HG02623 (cell line): ENCODE results near the gene PIP5K1B.

Source experiments
- ATAC-seq: cut with Tn5 transposase; IDR thresholded peaks from one replicate; pipeline ENCODE4 v1.9.1; 2021; ENCODE audit warnings: moderate library complexity; ENCODE audit not compliant: unreplicated experiment

PIP5K1B gene

DNA sequence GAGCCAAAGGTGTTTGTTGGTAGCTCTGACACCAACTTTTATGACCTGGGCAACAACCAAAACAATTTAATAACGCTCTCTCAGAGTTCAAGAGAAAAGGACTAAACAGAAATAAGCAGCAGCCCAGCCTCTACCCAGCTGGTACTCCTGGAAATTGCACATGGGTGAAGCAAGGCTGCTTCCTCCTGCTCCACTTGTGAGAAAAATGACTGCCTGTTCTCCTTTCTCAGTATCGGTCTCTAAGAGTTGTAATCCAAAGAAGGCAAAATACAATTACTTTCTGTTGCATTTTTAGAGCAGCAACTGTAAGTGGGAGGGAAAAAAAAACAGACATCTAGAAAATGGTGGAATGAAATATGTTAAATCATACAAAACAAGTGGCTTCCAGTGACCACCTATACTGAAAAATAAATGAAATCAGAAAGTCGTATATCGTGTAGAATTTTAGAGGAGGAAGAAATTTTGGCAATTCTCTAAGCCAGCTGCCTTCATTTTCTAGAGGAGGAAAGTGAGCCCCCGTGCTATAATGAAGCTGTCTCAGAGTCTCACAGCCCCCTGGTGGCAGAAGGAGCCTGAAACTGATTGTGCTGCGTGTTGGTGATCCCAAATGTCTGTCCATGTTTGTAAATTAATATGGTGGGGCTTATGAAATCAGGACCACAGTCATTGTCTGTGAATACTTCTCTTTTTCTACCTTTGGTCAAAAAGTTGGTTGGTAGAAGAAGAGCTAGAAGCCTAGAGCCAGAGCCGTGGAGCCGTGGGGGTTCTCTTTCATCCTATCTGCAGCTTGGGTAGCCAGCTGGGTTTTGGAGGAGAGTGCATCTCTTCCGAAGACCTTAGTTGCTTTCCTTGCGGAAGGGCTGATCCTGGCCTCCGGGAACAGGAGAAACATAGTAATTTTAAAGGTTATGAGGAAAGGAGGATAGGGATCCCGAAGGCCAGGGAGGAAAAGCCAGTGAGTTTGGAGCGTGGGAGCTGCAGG is 139.9 kb downstream of the PIP5K1B start:
- peak; percentile 44 for ATAC-seq

DNA sequence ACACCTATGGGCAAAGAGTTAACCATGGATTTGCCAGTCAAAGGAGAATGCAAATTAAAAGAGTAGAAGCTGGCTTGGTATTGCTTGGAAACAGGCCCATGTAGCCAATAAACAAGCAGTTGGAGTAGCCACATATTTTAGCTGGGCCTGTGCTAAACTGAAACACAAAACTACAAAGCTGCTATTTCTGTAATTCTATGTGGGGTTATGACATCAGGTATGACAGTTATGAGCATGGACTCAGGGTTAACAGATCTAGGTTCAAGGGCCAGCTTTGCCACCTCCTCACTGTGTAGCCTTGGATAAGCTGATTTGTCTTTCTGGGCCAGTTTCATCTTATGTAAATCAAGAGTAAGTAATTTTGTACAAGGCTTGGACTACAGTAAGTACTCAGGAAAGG is 142.7 kb downstream of the PIP5K1B start:
- peak; percentile 59 for ATAC-seq

DNA sequence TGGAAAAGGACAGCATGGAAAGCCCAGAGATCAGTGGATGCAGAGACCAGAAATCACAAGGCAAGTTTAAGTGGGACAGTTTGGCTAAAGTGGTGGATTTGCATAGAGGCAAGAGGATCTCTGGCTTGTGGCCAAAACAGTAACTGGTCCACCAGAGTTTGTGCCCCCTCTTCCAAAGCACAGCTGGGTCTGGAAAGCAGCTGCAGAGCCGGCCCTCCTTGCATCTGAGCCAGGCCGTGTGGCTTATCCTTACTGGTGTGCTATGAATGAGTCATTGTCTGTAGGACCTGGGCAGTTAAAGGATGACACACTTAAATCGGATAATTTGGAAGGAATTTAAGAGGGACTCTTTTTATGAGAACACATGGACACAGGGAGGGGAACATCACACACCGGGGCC is 146.6 kb downstream of the PIP5K1B start:
- no peak for ATAC-seq

DNA sequence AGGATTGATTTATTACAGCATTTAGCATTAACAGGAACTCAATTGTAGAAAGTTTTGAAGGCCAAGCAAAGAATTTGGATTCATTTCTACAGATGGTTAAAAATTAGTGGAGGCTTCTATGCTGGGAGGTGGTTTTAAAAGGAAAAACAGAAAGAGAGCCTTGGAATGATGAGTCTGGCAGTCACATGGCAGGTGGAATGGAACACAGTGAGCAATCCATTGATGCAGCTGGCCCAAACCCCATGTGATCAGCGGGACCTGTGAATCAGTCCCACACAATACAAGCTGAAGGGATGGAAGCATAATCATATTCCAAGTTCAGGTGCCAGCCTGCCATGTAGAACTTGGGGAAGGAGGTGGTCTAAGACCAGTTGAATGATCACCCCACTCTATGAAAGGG is 147.9 kb downstream of the PIP5K1B start:
- no peak for ATAC-seq

DNA sequence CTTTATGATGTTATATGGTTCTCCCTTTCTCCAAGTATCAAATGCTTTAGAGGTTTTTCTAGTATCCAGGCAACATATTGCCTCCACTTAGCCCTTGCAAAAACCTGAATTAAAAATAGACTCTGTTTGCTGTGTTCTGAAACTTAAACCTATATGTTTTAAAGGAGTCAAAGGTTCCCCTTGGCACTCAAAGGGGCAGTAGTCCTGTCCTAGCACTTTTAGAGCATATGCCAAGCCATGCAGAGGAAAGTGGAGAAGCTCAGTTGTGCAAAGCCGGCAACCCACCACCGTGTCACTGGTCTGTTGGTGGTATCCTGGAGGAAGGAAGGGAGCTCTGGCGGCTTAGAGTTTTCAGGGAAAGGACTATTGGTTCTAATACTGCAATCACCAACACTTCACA is 154.3 kb downstream of the PIP5K1B start:
- ATAC-seq = no peak

DNA sequence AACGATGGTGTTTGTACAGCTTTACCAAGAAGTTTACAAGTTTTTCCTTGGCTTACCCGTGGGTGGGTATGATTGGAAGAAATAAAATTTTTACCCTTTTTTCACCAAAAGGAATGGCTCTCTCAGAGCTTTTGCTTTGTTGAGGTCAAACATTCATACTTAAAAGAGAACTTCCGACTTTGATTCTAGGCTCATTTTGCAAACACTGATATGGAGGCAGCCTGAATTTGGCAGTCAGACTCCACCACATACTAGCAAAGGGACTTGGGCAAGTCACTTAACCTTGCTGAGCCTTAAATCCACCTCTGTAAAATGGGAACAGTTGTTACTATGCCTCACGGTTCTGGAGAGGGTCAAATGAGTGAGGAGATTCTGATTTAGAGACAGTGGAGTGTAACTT is 155.4 kb downstream of the PIP5K1B start:
- ATAC-seq = no peak

DNA sequence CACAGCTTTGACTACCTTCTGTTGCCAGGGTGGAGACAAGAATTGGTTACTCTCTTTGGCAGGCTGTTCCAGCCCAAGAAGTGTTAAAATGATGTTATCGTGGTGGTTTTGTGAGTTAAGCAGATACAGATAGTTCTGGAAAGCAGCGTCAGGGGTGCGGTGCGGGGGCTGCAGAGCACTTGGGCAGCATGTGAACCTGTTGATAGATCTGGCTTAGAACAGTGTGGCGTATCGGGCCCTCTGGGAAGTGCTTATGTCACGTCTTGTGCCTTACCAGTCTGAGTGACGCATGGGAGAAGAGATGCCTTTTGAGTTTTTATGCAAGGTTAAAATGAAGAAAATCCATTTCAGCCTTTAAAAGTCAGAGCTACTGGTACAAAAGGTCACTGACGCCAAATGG is 156.4 kb downstream of the PIP5K1B start:
- no peak for ATAC-seq

DNA sequence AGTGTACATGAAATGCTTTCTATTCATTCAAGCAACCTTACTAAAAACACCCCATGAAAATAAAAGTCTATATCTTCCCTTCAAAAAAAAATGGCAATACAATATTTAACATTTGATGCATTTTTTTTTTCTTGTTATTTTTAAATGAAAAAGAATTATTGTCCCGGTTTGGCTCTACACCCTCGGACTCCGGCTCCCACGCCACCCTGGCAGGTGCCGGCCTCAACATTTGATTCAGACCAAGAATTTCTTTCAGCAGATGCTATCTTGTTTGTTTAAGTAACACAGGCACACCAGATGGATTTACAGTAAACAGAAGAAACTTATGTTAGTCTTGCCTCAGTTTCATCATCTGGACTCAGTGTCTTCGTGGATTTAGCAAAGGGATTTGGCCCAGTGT is 162.0 kb downstream of the PIP5K1B start:
- no peak for ATAC-seq

DNA sequence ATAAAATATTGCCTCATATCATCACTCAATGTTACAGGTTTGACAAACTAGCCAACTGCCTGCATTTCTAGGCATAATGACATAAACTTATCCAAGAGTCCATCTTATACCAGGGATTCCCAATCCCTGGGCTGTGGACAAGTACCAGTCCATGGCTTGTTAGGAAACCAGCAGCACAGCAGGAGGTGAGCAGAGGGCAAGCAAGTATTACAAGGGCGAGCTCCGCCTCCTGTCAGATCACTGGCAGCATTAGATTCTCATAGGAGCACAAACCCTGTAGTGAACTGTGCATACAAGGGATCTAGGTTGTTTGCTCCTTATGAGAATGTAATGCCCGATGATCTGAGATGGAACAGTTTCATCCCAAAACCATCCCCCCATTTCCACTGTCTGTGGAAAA is 164.0 kb downstream of the PIP5K1B start:
- ATAC-seq = no peak

DNA sequence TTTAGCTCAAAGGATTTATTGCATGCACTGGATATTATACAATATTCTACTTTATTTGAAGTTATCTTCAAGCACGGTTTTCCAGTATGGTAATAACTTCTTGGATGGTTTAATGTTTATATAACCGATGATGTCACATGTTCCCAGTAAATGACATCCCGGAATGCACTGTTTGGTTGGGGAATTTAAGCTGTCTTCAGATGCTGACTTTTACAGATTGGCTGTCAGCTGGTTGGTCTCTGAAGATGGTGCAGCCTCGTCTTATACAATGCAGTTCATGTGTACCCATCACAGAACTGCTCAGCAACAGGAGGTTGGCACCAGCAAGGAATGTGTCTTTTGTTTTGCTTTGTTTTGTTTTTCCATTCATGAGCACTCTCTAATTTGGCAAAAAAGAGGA is 165.0 kb downstream of the PIP5K1B start:
- ATAC-seq = no peak

DNA sequence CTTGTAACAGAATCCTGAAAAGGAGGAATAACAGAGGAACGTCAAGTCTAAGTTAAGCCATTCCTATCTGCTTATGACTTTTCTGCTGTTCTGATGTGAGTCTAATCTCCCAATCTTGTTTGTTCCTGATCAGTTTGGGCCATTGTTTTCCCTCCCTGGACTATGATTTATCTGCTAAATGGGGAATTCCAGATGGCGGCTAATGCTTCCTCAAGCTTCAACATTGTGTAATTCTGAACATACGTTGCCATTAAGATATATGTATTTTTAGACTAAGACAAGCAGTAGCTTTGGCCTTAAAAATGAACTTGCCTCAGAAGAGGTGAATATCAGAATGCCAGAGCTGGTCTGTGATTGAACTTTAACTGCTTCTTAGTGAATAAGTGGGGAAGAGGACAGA is 166.2 kb downstream of the PIP5K1B start:
- ATAC-seq = no peak

DNA sequence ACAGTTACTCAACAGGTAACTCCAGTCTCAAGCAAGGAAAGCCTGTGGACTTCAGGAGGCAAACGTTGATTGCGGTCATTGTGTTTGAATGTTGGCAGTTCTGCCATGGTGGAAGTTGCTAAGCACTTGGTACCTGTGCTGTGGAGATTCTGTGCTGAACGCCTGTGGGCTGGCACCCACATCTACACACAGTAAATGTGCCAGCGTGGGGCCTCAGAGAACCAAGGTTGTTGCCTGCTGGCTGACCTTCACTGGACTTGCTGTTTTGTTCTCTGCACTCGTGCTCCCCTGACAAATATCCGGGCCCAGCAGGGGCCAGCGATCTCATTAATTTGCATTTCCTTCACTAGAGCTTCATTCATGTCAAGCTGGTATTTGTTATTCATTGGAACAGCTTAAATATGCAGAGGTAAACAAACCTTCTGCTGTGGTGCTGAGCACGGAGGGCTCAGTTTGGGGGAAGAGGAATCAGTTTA is 167.0 kb downstream of the PIP5K1B start:
- ATAC-seq = no peak

DNA sequence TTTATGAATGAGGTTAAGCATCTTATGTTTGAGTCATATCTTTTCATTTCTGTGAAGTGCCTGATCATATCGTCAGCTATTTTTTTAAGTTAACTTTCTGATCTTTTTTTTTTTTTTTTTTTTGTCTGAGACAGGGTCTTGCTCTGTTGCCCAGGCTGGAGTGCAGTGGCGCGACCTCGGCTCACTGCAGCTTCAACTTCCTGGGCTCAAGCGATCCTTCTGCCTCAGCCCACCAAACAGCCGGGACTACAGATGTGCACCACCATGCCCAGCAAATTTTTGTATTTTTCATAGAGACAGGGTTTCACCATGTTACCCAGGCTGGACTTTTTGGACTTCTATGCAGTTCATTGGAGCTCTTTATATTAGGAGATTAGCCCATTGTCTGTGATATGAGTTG is 168.1 kb downstream of the PIP5K1B start:
- no peak for ATAC-seq

DNA sequence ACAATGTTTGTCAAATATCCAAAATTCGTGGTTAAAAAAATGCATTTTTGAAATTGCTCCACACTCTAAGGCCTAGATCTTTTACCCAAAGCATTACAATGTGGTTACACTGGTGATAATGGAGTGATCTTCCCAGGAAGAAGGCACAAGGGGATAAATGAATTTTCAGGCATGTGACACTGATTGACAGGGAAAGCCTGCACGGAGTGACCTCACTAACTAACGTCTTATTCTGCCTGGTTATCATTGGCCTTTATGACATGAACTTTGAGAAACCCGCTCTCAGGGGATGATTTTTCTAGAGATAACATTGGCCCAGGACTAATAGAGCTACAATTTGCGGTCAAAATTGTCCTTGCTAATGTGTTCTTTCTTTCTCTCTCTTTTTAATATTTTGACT is 171.2 kb downstream of the PIP5K1B start:
- no peak for ATAC-seq

DNA sequence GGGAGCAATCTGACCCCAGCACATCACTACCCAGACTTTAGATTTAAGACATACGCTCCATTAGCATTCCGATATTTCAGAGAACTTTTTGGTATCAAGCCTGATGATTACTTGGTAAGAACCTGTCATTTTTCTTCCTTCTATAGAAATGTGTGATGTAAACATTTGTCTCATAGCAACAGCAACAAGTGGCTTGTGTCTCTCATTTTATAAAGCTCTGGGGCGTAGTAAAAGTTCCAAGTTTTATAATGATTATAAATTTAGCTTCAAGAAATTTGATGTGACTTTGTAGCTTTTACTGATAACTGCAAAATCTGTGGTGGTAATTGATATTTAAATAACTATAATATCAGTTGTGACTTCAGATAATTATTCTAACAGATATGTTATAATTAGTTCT is 171.6 kb downstream of the PIP5K1B start:
- no peak for ATAC-seq

DNA sequence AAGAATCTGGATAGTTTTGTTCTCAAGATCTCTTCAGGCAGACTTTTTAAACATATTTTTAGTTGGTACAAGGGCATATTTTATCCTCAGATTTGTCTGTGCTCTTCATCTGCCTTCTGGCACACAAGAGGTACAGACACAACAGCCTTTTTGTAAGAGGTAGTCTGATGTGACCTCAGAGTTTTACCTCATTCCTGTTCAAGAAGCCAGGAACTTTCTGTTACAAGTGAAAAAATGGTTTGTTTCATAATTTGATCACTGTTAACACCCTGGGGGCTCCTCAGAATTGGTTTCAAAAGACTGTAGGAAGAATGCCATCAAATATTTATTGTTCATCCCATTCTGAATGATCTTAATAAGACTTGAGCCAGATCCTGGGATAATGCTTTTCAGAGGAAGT is 172.2 kb downstream of the PIP5K1B start:
- no peak for ATAC-seq

DNA sequence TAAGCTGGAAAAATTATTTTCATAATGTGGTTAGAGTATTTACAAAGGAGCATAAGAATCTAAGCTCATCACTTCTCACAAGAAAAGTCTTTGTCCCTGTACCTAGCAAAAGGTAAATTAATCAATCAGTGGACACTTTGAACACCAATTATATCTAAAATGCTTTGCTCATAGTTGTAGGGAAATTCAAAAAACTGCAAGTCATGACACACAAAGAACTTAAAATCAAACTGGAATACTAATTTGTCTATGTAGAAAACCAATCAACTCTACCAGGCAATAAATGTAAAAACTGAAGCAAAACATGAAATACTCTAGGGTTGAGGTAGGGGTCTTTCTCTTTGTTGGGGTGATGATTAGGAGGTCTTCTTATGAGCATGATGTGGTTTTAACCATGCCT is 173.4 kb downstream of the PIP5K1B start:
- ATAC-seq = no peak

DNA sequence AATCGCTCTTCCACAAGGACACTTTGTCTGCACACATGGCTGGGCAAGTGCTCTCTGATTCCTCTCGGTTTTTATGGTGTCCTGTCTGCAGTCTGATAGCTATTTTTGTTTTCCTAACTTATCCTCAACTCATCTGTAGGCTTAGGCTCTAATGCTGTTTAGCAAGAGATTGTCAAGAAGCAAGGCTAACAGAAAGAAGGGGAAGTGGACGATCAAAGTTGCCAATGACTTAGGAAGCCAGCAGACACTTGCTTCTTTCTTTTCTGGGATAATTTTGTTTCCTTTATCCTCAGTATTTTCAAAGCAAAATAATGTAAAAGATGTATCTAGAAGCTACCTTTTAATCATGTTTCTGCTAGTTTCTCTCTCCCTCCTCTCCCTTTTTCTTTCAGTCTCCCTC is 178.2 kb downstream of the PIP5K1B start:
- ATAC-seq = no peak

DNA sequence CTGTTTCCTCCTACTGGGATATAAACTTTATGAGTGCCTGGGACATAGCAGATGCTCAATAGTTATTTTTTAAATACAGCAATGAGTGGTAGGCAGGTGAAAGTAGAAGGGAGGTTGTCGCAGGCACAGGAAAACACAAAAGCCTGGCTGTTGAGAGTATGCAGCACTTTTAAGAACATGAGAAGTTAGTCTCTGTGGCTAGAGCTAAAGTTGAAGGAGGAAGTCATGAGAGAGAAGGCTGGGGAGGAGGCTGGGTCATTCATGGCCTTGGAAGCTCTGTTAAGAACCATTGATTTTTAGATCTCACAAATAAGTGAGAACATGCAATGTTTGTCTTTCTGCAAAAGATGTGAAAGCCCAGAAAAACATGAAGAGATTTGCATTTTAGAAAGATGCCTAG is 182.2 kb downstream of the PIP5K1B start:
- no peak for ATAC-seq

DNA sequence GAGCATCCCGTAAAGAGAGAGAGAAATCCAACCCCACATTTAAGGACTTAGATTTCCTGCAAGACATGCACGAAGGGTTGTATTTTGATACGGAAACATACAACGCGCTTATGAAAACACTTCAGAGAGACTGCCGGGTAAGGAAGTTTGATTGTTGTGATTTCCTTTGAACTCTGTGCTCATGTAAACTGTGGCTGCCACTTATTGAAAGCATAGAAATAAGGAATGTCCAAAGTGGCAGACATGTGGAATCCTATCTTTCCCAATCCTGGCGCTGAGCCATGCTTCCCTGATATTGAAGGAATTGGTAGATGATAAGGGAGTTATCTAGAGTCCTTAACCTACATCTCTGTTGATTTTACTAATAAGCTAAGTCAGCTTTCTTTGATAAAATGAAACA is 189.5 kb downstream of the PIP5K1B start:
- ATAC-seq = no peak

DNA sequence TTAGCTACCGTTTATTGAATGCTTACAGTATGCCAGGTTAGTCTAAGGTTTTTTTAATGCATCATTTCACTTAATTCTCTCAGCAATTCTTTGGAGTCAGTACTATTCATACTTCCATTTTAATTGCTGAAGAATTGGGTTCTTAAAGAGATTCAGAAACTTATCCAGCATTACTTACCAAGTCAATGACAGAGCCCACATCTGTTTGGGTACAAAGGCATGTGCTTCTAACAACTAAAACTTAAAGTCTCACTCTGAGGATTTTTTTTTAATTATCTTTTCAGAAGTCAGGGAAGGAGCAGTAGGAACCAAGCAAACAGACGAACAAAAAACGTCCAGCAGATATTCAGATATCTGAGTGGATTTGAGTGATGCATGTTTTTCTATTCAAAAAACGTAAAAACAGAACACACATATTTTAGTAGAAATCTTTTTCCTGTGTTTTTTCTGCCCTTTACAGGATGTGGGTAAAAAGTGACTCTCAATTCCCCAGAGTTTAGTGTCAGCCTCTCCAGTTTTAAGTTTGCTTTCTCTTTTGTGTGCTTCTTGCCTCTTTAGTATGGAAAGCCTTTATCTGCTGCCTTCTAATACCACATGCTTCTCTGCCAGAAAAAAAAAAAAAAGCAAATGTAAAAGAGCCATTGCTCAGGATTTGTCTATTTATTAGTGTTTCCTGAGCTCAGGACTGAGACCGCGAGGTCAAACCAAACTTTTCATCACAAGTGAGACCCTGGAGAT is 190.9 kb downstream of the PIP5K1B start:
- ATAC-seq = peak; percentile 81

DNA sequence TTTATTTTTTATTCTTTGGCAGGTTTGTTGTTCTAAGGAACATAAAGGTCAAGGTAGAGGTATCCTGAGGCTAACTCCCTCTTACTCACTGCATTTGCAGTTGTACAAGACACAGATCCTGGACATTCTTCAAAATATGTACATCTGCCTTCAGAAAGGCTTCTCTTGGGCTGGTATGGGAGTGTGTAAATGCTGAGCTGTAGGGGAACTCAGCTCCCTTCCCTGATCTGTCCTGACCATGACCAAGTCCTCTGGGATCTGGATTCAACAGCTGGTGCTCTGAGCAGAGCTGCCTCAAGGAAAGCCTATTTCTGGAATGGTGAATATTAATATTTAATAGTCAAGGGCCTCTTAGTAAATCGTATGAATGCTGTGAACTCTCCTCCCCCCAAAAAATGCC is 191.4 kb downstream of the PIP5K1B start:
- ATAC-seq = no peak
